GM19397 (cell line): Measurements from ENCODE around the gene KMT2C.
"Not testable (repeated sequence)": the region's sequence is repeated elsewhere in the genome, so short reads cannot be mapped to it uniquely, and the experiment has no call there.

Experiments
- ATAC-seq: cut with Tn5 transposase; IDR thresholded peaks from one replicate; pipeline ENCODE4 v1.9.1; 2021; ENCODE audit warnings: mild to moderate bottlenecking, moderate library complexity; ENCODE audit not compliant: unreplicated experiment

The KMT2C gene

GRCh38 chr7:152365982-152366603 is 69.7 kb downstream of the KMT2C start:
- no peak for ATAC-seq

DNA sequence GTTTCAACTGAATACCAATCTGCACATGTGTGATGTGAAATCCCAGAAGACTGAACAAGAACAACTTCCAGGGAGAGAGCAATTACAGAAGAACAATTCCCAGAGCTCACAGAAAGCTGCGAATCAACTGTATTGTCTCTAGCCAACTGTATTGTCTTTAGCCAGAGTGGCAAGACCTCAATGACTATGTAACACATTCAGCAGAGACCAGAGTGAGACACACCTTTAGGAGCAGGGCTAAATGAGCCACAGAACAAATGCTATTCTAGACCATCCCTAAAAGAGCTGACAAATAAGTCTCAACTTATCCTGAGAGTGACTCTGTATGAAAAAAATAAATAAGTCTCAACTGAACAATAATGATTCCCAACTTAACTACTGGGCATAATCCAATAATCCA is 72.0 kb downstream of the KMT2C start:
- no peak for ATAC-seq

DNA sequence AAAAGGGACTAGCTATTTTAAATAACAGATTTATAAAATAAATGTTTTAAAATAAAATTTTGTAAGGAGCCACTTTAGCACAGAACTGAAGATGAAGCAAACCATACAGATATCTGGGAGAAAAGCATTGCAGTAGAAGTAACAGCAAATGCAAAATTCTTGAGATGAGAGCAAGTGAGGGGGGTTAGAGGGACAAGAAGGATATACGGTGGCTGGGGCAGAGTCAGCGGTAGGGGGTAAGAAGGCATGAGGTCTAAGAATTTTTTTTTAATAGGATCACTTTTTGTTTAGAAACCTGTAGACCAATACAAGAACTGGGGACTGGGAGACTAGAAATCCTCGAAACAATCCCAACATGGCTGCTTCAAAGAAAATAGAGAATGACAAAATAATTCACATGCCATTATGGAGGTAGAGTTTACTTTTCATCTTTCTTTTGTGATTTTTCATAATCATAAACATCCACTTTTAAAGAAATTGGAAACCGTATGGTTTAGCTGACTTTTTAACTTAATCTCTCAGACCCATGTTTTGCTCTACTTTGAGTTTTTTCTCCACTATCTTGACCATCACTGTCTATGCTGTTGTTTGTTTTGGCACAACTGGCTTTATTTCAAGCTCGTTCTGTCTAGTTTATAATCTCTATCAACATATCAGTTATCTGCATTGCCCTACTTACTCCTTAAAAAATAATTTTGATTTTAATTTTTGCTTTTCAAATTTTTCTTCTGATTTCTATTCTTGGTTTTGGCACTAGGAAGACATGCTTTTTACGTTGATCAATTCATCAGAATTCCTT is 73.5 kb downstream of the KMT2C start:
- ATAC-seq = no peak

- ATAC-seq = no peak
These were observed 80.2 kb downstream of the KMT2C start for GRCh38 chr7:152355474-152356057.

GRCh38 chr7:152354061-152354460 is 81.7 kb downstream of the KMT2C start:
- ATAC-seq = no peak

DNA sequence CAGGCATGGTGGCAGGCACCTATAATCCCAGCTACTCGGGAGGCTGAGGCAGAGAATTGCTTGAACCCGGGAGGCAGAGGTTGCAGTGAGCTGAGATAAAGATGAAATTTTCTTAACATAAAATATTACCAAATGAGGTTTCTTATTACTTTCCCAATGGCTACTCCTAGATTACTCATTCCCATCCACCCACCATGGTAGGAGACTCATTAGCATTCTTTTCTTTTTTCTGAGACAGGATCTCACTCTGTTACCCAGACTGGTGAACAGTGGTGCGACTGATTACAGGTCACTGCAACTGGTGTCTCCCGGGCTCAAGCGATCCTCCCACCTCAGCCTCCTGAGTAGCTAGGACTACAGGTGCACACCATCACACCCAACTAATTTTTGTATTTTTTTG is 82.5 kb downstream of the KMT2C start:
- ATAC-seq = not testable (repeated sequence)

GRCh38 chr7:152351747-152352146 is 84.1 kb downstream of the KMT2C start:
- not testable (repeated sequence) for ATAC-seq

- ATAC-seq = no peak
These were observed 84.6 kb downstream of the KMT2C start for GRCh38 chr7:152351168-152351567.

DNA sequence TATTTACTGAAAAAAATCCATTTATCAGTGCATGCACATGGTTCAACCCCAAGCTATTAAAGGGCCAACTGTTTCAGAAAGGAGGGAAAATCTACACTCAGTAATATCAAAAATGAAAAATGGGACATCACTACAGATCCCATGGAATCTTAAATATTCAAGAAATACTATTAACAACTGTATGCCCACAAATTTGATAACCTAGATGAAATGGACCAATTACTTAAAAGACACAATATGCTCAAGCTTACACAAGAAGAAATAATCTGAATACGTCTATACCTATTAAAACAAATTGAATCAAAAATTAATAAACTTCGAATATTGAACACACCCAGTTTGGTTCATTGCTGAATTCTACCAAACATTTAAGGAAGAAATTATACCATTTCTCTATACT is 87.9 kb downstream of the KMT2C start:
- ATAC-seq = no peak

DNA sequence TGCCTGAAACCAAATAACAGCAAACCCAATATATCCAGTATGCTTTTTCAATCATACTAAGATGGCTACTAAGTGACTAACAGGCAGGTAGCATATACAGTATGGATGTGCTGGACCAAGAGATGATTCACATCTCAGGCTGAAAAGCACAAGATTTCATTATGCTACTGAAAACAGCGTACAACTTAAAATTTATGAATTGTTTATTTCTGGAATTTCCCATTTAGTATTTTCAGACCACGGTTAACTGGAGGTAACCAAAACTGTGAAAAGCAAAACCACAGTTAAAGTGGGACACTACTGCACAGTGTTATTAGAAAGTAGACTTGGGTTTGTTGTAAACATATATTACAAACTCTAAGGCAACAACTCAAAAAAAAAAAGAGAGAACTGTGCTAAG is 91.5 kb downstream of the KMT2C start:
- no peak for ATAC-seq

GRCh38 chr7:152342796-152343195 is 93.0 kb downstream of the KMT2C start:
- ATAC-seq = no peak

GRCh38 chr7:152341914-152342236 is 93.9 kb downstream of the KMT2C start:
- no peak for ATAC-seq

GRCh38 chr7:152341039-152341913 is 94.5 kb downstream of the KMT2C start:
- ATAC-seq = peak; percentile 47

GRCh38 chr7:152340161-152340560 is 95.6 kb downstream of the KMT2C start:
- ATAC-seq = no peak

GRCh38 chr7:152338561-152338960 is 97.2 kb downstream of the KMT2C start:
- ATAC-seq = no peak

DNA sequence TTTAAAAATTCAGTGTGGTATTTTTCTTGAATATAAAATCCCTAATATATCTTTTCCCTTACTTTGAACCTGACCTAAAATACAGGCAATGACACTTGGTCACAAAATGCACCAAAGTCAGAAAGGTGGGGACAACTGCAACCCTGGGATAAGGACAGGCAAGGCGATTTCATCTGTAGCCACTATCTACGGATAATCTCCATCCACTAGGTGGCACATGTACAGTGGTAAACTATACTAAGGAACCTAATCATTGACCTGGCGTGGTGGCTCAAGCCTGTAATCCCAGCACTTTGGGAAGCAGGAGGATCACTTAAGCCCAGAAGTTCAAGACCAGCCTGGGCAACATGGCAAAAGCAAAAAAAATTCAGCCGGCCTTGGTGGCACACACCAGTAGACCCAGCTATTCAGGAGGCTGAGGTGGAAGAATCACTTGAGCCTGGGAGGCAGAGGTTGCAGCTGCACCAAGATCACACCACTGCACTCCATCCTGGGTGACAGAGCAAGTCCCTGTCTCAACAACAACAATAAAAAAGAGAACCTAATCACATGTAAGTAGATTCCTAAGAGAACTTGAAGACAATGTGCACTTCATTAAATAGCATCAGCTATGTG is 98.9 kb downstream of the KMT2C start:
- peak; percentile 64 for ATAC-seq

GRCh38 chr7:152335900-152336571 is 99.8 kb downstream of the KMT2C start:
- no peak for ATAC-seq

GRCh38 chr7:152333134-152333533 is 102.7 kb downstream of the KMT2C start:
- ATAC-seq = no peak

DNA sequence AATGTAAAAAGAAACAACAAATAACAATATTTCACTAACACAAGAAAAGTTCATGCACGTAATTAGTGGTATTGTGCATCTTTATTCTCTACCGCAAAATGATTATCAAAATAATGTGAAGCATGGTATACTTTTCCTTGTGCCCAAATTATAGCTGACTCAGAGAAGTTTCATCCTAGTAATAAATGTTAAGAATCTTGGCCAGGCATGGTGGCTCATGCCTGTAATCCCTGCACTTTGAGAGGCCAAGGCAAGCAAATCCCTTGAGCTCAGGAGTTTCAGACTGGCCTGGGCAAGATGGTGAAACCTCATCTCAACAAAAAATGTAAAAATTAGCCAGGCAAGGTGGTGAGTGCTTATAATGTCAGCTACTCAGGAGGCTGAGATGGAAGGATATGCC is 105.0 kb downstream of the KMT2C start:
- no peak for ATAC-seq

- no peak for ATAC-seq
These were observed 106.3 kb downstream of the KMT2C start for GRCh38 chr7:152329469-152329868.
